Mucosa of descending colon (tissue), 3 donors: Measurements from ENCODE around the gene ACP7. TPM values are rescaled to one million over a fixed set of nuclear protein-coding genes. Genes with fewer than 3 reads are reported as not detected.

Experiments
- ATAC-seq: fragments of 200-7000 bp; cut with Tn5 transposase; one replicate; pipeline ENCODE4 v1.9.1; 2020; ENCODE audit warnings: mild to moderate bottlenecking, moderate library complexity
- DNase-seq, 3 donors: peaks; one replicate each; pipeline ENCODE4 v3.0.0-alpha.2; 2020
- H3K36me3 ChIP-seq: fragments of 200-600 bp; one replicate; pipeline ENCODE4 v1.8.0; 2021; ENCODE audit warnings: low read depth, mild to moderate bottlenecking
- H3K4me1 ChIP-seq: fragments of 200-600 bp; one replicate; pipeline ENCODE4 v1.8.0; 2021; ENCODE audit warnings: low read depth, mild to moderate bottlenecking
- H3K4me3 ChIP-seq: fragments of 200-600 bp; one replicate; pipeline ENCODE4 v1.8.0; 2021; ENCODE audit warnings: mild to moderate bottlenecking
- H3K9me3 ChIP-seq: fragments of 200-600 bp; one replicate; pipeline ENCODE4 v1.8.0; 2021; ENCODE audit warnings: mild to moderate bottlenecking
- CTCF ChIP-seq: fragments of 200-600 bp; IDR thresholded peaks from one replicate; pipeline ENCODE4 v1.8.0; 2022; ENCODE audit warnings: antibody characterized with exemption, mild to moderate bottlenecking
- intact Hi-C, 2 donors: fragments of 100-400 bp; cut with DNase I in 1 of 2; cut with micrococcal nuclease in 1 of 2; formaldehyde crosslinking; loops; one replicate each; pipeline versions ENCODE4 v1.11.0 to v1.11.1; 2022; cut with DNase I, micrococcal nuclease
- total RNA-seq, 3 donors: library from RNA; stranded (reverse); fragmentation: NEBNext Ultra II Directional in 2 of 3; extraction: Animal tissue kit (Norgen Biotek cat#: 25700) in 2 of 3; gene quantifications; one replicate each; pipeline versions ENCODE4 v1.2.1 to v1.2.4, GENCODE V29; 2021 to 2023
- donor health status: DM: no; HTN: no; CAD: no; lungs with moderate emphysema.
- donor health status: DM: no; HTN: no; CAD: no.
- donor health status: DM: no; HTN: yes; CAD: no.

The ACP7 gene
- total RNA-seq, 3 donors from 2014 or later: not detected

- no peak for TF ChIP-seq CTCF
- no peak overlapping the region for H3K4me3 ChIP-seq
- no peak for DNase-seq
- H3K36me3 ChIP-seq: no peaks in the 10 kb centered on the region
- peaks cover 32% of the 10 kb centered on the region for H3K4me1 ChIP-seq
- no peaks in the 10 kb centered on the region for H3K9me3 ChIP-seq
- intact Hi-C loops: no loop called here
- no peak for ATAC-seq
Observed at GRCh38 chr19:39146686-39147450, 62.7 kb downstream of the ACP7 start.

GRCh38 chr19:39147480-39147879 is 63.3 kb downstream of the ACP7 start:
- DNase-seq: no peak
- peaks cover 32% of the 10 kb centered on the region for H3K4me1 ChIP-seq
- ATAC-seq: no peak
- no peaks in the 10 kb centered on the region for H3K9me3 ChIP-seq
- intact Hi-C loops: no loop called here
- H3K36me3 ChIP-seq: no peaks in the 10 kb centered on the region
- no peak overlapping the region for H3K4me3 ChIP-seq
- TF ChIP-seq CTCF: no peak

- Histone ChIP-seq H3K9me3 (no peaks in the 10 kb centered on the region), H3K4me3 (no peak overlapping the region), H3K36me3 (no peaks in the 10 kb centered on the region), H3K4me1 (peaks cover 25% of the 10 kb centered on the region)
- ATAC-seq (no peak), DNase-seq (no peak)
- TF ChIP-seq CTCF: no peak
- intact Hi-C loops: no loop called here
Observed at GRCh38 chr19:39148939-39149529, 64.9 kb downstream of the ACP7 start.

GRCh38 chr19:39150235-39150634 is 66.1 kb downstream of the ACP7 start:
- Histone ChIP-seq H3K36me3 (no peaks in the 10 kb centered on the region), H3K9me3 (no peaks in the 10 kb centered on the region), H3K4me3 (no peak overlapping the region), H3K4me1 (peaks cover 19% of the 10 kb centered on the region)
- no peak for TF ChIP-seq CTCF
- intact Hi-C loops: no loop called here
- DNase-seq (no peak), ATAC-seq (no peak)

- Histone ChIP-seq H3K4me1 (peaks cover 17% of the 10 kb centered on the region), H3K4me3 (no peak overlapping the region), H3K36me3 (no peaks in the 10 kb centered on the region), H3K9me3 (no peaks in the 10 kb centered on the region)
- intact Hi-C loops: no loop called here
- DNase-seq (no peak), ATAC-seq (no peak)
- no peak for TF ChIP-seq CTCF
Observed at GRCh38 chr19:39150807-39151600, 66.8 kb downstream of the ACP7 start.
